Calu3 (cell line): ENCODE results near the gene RALGPS1. TPM values are rescaled to one million over a fixed set of nuclear protein-coding genes. Genes with fewer than 3 reads are reported as not detected.
"Not testable (repeated sequence)": the region's sequence is repeated elsewhere in the genome, so short reads cannot be mapped to it uniquely, and the experiment has no call there.

Experiments
- BruUV-seq: library from RNA; stranded (reverse); fragments of 400-500 nt; replicated peaks from 2 replicates; lab custom pipeline; 2021; lab: Mats Ljungman, UMichigan
- CTCF ChIA-PET: fragments of 300-600 bp; sonication (Branson Sonifier 250); formaldehyde crosslinking; loops from one replicate; lab custom pipeline; 2022; ENCODE audit warnings: antibody characterized with exemption; lab: Charles Lee
- DNase-seq: peaks from one replicate; pipeline ENCODE4 v3.0.0; 2022
- H3K27ac Mint-ChIP-seq: one replicate; pipeline ENCODE4 v1.8.0; 2022; ENCODE audit warnings: mixed read lengths; ENCODE audit not compliant: unreplicated experiment
- H3K27me3 Mint-ChIP-seq: one replicate; pipeline ENCODE4 v1.8.0; 2022; ENCODE audit warnings: mixed read lengths; ENCODE audit not compliant: unreplicated experiment
- H3K36me3 Mint-ChIP-seq: one replicate; pipeline ENCODE4 v1.8.0; 2022; ENCODE audit warnings: mild to moderate bottlenecking, moderate library complexity, mixed read lengths; ENCODE audit not compliant: insufficient read depth, unreplicated experiment
- H3K4me1 Mint-ChIP-seq: one replicate; pipeline ENCODE4 v1.8.0; 2022; ENCODE audit warnings: mild to moderate bottlenecking, low read depth, mixed read lengths; ENCODE audit not compliant: unreplicated experiment
- H3K4me3 Mint-ChIP-seq: one replicate; pipeline ENCODE4 v1.8.0; 2022; ENCODE audit warnings: mild to moderate bottlenecking, low read depth, moderate library complexity, mixed read lengths; ENCODE audit not compliant: unreplicated experiment
- H3K9me3 Mint-ChIP-seq: one replicate; pipeline ENCODE4 v1.8.0; 2022; ENCODE audit warnings: low read depth, mixed read lengths; ENCODE audit not compliant: unreplicated experiment
- intact Hi-C: fragments of 100-400 bp; cut with micrococcal nuclease; formaldehyde crosslinking; loops from one replicate; pipeline ENCODE4 v1.10.0; 2022; ENCODE audit not compliant: unreplicated experiment
- total RNA-seq: library from RNA; stranded (reverse); gene quantifications from 2 replicates; pipeline ENCODE4 v1.2.3, GENCODE V29; 2022
- TF ChIP-seq, protein P1 (sequence below): fragments of 200-600 bp; IDR thresholded peaks from one replicate; pipeline ENCODE4 v1.8.0; 2022; ENCODE audit warnings: antibody characterized with exemption; ENCODE audit not compliant: unreplicated experiment

Gene RALGPS1
- total RNA-seq, 1 experiment from 2014 or later, result 8.3 TPM

DNA sequence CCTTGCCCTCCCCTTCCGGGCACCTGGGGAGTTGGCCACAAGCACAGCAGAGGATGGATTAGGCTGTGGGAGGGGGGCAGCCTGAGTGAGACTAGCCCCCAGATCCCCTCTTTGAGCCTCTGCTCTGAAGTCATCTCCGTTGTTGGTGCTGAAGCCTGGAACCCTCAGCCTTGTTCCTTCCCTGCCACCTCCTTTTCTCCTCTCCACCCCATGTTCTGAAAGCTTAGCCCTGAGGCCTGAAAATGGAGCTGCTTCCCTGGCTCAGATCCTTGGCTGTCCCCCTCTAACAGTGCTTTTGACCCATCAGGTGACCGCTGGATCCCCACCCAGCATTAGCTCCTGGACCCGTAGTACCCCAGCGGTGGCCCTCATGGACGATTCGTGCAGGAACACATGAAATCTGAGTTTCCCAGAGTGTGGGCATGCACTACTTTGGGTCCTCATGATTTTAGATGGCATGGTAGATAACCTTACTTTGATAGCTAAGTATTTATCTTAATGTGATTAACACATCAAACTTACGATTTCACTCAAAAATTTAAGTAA is 229.4 kb downstream of the RALGPS1 start:
- Mint-ChIP-seq H3K9me3 (no peaks in the 10 kb centered on the region), H3K36me3 (no peaks in the 10 kb centered on the region), H3K4me3 (no peak overlapping the region), H3K27me3 (no peaks in the 10 kb centered on the region), H3K27ac (no peak overlapping the region), H3K4me1 (no peaks in the 10 kb centered on the region)
- no TSS peak for BruUV-seq
- CTCF ChIA-PET, result no interaction called here
- DNase-seq, result no peak
- intact Hi-C loops, result no loop called here
- TF ChIP-seq, protein P1, sequence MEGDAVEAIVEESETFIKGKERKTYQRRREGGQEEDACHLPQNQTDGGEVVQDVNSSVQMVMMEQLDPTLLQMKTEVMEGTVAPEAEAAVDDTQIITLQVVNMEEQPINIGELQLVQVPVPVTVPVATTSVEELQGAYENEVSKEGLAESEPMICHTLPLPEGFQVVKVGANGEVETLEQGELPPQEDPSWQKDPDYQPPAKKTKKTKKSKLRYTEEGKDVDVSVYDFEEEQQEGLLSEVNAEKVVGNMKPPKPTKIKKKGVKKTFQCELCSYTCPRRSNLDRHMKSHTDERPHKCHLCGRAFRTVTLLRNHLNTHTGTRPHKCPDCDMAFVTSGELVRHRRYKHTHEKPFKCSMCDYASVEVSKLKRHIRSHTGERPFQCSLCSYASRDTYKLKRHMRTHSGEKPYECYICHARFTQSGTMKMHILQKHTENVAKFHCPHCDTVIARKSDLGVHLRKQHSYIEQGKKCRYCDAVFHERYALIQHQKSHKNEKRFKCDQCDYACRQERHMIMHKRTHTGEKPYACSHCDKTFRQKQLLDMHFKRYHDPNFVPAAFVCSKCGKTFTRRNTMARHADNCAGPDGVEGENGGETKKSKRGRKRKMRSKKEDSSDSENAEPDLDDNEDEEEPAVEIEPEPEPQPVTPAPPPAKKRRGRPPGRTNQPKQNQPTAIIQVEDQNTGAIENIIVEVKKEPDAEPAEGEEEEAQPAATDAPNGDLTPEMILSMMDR, result no peak

DNA sequence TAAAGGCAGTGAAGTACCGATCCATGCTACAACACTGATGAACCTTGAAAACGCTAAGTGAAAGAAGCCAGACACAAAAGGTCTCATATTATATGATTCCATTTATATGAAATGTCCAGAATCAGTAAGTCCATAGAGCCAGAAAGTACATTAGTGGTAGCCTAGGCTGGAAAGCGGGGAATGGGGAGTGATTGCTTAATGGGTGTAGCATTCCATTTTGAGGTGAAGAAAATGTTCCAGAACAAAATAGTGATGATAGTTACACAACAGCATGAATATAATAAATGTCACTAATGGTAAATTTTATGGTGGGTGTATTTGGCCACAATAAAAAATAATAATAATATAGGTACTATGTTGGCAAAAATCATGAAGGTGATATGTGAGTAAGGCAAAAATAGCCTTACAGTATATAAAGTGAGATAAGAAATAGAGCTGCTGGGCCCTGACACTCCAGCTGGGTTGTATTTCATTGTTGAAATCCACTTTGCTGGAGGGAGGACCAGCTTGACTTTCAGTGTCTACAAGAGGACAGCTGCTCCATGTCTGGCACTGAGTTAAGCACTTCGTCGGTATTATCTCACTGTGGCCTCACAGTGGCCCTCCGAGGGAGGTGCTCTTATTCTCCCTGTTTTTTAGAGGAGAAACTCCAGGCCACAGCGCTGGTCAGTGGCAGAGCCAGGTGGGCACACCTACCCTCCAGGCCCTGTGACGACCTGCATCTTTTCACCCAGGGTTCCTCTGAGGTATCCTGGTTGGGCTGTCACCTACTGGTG is 230.3 kb downstream of the RALGPS1 start:
- H3K36me3 Mint-ChIP-seq, result no peaks in the 10 kb centered on the region
- TF ChIP-seq, protein P1, result no peak
- no TSS peak for BruUV-seq
- intact Hi-C loops, result no loop called here
- H3K27me3 Mint-ChIP-seq, result no peaks in the 10 kb centered on the region
- no peak for DNase-seq
- H3K4me3 Mint-ChIP-seq, result no peak overlapping the region
- CTCF ChIA-PET, result no interaction called here
- H3K9me3 Mint-ChIP-seq, result no peaks in the 10 kb centered on the region
- H3K27ac Mint-ChIP-seq, result no peak overlapping the region
- H3K4me1 Mint-ChIP-seq, result no peaks in the 10 kb centered on the region

DNA sequence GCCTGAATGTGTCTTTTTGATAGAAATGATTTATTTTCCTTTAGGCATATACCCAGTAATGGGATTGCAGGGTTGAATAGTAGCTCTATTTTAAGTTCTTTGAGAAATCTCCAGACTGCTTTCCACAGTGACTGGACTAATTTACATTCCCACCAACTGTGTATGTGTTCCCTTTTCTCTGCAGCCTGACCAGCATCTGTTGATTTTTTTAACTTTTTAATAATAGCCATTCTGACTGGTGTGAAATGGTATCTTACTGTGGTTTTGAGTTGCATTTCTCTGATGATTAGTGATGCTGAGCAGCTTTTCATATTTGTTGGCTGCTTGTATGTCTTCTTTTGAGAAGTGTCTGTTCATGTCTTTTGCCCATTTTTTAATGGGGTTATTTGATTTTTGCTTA is 232.3 kb downstream of the RALGPS1 start:
- CTCF ChIA-PET, result interaction anchor here (0.7 kb wide), 2 partner anchors 32 to 555 kb away, joined by 5 read pairs; no protein-coding TSS in a partner anchor
- H3K4me1 Mint-ChIP-seq, H3K27ac Mint-ChIP-seq, BruUV-seq, DNase-seq, H3K4me3 Mint-ChIP-seq, H3K9me3 Mint-ChIP-seq, intact Hi-C loops, H3K36me3 Mint-ChIP-seq, H3K27me3 Mint-ChIP-seq: not testable (repeated sequence)

DNA sequence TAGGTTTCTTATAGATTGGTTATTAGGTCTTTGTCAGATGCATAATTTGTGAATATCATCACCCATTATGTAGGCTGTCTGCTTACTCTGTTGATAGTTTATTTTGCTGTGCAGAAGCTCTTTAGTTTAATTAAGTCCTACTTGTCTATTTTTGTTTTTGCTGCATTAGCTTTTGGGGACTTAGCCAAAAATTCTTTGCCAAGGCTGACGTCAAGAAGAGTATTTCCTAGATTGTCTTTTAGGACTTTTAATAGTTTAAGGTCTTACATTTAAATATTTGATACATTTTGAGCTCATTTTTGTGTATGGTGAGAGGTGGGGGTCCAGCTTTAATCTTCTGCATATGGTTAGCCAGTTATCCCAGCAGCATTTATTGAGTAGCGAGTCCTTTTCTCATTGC is 232.7 kb downstream of the RALGPS1 start:
- intact Hi-C loops, result no loop called here
- Mint-ChIP-seq H3K36me3 (no peaks in the 10 kb centered on the region), H3K27me3 (peaks cover 10% of the 10 kb centered on the region), H3K27ac (no peak overlapping the region), H3K4me1 (no peaks in the 10 kb centered on the region), H3K4me3 (no peak overlapping the region), H3K9me3 (no peaks in the 10 kb centered on the region)
- TF ChIP-seq, protein P1, result no peak
- CTCF ChIA-PET, result no interaction called here
- BruUV-seq, result no TSS peak
- DNase-seq, result no peak

DNA sequence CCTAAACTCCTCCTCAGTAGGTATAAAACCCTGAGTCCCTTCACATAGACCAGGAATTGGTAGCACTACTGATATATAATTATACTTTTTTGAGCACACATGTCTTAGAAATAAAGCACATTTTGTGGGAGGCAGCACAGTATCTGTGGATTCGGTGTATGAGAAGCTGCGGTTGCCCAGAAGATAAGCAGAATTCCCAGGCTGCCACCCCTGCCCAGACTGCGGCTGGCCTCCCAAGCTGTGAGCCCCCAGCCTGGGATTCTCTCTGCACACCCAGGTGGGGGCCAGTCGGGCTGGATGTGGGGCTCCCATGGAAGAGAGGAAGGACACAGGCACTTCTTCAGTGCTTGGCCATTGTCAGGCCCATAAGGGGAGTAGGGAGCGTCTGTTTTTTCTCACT is 233.4 kb downstream of the RALGPS1 start:
- no TSS peak for BruUV-seq
- CTCF ChIA-PET, result no interaction called here
- TF ChIP-seq, protein P1, result no peak
- Mint-ChIP-seq H3K27ac (no peak overlapping the region), H3K9me3 (no peaks in the 10 kb centered on the region), H3K36me3 (no peaks in the 10 kb centered on the region), H3K4me3 (no peak overlapping the region), H3K4me1 (no peaks in the 10 kb centered on the region), H3K27me3 (peaks cover 13% of the 10 kb centered on the region)
- intact Hi-C loops, result no loop called here
- DNase-seq, result no peak
